ENCODE data around the gene PHLPP1.

DNA sequence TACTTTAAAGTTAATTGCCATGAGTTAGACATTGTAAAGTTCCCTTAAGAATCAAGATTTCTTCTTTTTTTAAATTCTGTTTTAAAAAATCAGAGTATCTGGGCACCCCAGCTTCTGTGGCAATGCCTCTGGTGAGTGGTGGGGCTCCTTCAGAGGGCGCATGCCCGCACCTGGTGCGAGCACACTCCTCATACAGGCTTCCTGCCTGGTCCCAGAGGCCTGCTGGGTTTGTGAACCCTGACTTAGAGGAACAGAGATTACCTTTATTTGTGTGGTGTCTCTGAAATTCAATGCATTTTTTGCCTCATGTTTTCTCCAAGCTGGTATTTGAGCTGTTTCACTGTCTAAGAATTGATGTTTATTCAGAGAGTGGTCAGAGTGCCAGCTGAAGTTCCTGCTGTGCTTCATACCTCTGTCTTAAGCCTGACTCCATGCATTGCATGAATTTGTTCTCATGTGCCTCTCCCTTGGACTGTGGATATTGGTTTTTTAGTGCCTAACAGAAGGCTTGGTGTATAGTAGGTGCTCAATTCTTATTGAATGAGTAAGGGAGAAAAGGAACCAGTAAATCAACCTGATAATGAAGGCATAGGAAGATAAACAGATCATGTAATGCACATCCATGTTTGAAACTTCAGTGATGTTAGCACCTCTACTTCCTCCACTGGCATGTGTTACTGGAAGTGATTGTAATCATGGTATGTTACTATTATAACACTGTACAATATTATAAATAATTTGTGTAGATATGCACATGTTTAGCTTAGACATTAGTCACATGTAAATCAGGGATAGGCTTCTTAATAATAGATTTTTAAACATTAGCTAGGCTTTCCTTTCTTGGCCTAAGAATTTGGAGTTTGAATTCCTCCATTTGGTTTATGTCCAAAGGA is 29.0 kb downstream of the PHLPP1 start:
- TF ChIP-seq RAD21 (conservative IDR thresholded peaks at IDR 0.05 in 1 of 2, IDR thresholded peaks at IDR 0.05 in 1 of 2) (no peak), ESRRA (IDR thresholded peaks at IDR 0.05; ENCODE audit: borderline replicate concordance, low read length) (no peak), RCOR1 (IDR thresholded peaks at IDR 0.05; ENCODE audit: low read depth, low read length) (no peak), EP300 (IDR thresholded peaks at IDR 0.05) (no peak), EHF (CRISPR knock-in tag; IDR thresholded peaks at IDR 0.05) (no peak)
- TF ChIP-seq, protein P1, sequence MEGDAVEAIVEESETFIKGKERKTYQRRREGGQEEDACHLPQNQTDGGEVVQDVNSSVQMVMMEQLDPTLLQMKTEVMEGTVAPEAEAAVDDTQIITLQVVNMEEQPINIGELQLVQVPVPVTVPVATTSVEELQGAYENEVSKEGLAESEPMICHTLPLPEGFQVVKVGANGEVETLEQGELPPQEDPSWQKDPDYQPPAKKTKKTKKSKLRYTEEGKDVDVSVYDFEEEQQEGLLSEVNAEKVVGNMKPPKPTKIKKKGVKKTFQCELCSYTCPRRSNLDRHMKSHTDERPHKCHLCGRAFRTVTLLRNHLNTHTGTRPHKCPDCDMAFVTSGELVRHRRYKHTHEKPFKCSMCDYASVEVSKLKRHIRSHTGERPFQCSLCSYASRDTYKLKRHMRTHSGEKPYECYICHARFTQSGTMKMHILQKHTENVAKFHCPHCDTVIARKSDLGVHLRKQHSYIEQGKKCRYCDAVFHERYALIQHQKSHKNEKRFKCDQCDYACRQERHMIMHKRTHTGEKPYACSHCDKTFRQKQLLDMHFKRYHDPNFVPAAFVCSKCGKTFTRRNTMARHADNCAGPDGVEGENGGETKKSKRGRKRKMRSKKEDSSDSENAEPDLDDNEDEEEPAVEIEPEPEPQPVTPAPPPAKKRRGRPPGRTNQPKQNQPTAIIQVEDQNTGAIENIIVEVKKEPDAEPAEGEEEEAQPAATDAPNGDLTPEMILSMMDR (IDR thresholded peaks at IDR 0.05): no peak
